Fibroblast of mammary gland (primary cell): Measurements from ENCODE around the gene SMCO2.

ENCODE experiments used
- DNase-seq: peaks from one replicate; pipeline ENCODE4 v3.0.0-alpha.2; 2010; ENCODE audit warnings: low read depth
- H3K4me3 ChIP-seq: 2 replicates; pipeline ENCODE4 v1.5.1; 2011; ENCODE audit warnings: low read depth, mild to moderate bottlenecking, low read length, moderate library complexity; ENCODE audit not compliant: control insufficient read depth
- TF ChIP-seq, protein P1 (sequence below): conservative IDR thresholded peaks from 2 replicates; pipeline ENCODE4 v1.5.1; 2011; ENCODE audit warnings: low read depth, low read length, inconsistent platforms; ENCODE audit not compliant: control insufficient read depth, insufficient read depth

The SMCO2 gene

DNA sequence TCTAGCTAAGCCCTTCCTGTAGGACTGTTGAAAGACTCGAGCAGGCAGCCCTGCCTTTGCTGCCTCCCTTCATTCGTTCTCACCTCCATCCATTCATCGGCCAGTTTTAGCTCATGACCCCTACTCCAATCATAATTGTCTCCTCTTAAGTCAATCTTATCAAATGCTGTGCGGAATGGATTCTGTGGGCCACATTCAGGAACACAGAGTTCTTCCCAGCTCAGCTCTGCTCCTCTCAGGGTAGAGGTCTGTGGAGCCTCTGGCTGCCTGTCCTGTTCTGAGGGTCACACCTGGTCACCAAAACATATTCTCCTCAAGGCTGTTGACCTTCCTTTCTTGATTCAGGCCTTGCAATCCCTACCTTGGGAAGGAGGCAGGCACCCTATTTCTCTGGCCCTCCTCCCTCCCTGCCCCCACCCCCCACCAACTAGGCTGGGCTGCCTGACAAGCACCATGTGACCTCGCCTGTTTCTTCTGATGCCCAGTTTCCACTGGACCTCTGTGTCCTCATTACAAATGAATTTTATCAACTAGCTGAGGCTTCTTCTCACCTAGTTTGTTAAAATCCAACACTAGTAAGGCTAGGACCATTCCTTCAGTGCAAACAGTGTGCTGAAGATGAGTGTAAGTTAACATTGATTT is 3.5 kb downstream of the SMCO2 start:
- DNase-seq, result no peak
- no peak overlapping the region for H3K4me3 ChIP-seq
- TF ChIP-seq, protein P1, sequence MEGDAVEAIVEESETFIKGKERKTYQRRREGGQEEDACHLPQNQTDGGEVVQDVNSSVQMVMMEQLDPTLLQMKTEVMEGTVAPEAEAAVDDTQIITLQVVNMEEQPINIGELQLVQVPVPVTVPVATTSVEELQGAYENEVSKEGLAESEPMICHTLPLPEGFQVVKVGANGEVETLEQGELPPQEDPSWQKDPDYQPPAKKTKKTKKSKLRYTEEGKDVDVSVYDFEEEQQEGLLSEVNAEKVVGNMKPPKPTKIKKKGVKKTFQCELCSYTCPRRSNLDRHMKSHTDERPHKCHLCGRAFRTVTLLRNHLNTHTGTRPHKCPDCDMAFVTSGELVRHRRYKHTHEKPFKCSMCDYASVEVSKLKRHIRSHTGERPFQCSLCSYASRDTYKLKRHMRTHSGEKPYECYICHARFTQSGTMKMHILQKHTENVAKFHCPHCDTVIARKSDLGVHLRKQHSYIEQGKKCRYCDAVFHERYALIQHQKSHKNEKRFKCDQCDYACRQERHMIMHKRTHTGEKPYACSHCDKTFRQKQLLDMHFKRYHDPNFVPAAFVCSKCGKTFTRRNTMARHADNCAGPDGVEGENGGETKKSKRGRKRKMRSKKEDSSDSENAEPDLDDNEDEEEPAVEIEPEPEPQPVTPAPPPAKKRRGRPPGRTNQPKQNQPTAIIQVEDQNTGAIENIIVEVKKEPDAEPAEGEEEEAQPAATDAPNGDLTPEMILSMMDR, result no peak

DNA sequence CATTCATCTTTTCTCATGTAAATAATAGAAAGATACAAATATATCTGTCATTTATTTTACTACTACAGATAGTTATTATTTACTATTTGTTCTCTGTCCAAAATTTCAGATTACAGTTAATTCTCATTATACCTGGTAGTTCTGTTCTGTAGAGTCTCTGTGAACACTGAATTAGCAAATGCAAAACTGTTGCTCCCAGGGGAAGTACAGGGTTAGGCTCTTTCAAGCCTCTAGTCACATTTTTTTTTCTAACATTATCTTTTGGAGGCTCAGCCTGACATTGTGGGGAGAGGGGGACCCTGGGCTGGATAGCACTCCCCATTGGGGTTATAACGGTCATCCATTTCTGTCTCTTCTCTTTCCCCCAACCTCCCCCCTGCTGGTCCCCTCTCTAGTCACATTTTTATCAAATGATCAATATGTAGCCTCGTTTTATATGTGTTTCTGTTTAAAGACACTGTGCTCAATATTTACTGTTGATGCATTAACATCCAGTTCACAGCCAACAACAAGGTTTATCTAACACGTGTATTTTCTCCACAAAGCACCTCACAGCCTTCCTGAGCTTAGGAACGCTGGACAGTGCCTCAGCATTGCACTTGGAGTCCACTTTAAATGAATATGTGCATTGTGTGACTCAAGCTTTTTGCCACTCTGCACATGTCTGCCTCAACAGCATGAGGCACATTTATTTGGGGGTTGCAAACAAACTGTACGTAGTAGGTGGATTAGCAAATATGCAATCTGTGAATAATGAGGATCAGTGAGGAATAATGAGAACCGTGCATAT is 4.7 kb downstream of the SMCO2 start:
- no peak for DNase-seq

DNA sequence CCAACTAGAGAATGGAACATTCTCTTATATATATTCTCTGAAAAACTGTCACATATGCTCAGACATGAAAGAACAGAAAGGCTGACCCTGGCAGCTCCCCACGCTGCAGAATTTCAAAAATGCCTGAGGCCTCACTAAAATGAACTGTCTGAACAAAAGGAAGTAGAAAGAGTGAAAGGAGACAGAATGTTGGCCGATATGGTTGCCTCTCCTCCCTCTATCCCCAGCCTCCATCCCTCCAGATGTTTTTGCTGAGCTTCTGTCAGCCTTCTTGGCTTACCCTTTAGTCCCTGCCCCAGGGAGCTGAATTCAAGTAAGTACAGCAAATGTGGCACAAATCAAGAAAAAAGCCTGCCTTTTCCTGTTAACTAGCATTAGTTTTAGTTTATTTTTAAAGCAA is 6.9 kb downstream of the SMCO2 start:
- TF ChIP-seq, protein P1, result no peak
- DNase-seq, result no peak
- no peak overlapping the region for H3K4me3 ChIP-seq

More for the DNA sequence above, 4.7 kb downstream of the SMCO2 start:
- TF ChIP-seq, protein P1, result no peak
- no peak overlapping the region for H3K4me3 ChIP-seq

DNA sequence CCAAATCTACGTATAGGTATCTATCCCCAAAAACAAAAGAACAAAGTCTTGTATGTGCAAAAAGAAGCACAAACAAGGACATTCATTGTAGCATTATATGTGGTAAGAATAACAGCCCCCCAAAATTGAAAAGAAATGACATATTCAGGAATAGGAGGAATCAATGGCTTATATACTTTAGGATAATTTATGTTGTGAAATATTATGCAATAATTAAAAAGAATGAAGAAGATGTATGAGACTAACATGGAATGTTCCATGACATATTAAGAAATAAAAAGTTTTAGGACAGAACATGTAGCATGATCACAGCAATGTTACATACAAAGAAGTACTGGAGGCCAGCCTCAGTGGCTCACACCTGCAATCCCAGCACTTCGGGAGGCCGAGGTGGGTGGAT is 9.1 kb downstream of the SMCO2 start:
- TF ChIP-seq, protein P1, result no peak
- DNase-seq, result no peak

DNA sequence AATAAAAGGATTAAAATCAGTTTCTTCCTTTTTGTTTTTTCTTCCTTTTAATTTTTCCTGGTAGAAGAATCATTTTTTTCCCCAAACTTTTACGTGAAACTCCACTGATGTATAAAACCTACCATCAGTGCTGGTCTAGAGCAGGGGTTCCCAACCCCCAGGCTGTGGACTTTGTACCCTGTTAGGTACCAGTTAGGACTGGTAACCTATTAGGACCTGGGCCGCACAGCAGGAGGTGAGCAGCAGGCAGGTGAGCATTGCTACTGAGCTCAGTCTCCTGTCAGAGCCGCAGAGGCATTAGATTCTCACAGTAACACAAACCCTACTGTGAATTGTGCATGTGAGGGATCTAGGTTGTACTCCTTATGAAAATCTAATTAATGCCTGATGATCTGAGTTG is 10.1 kb downstream of the SMCO2 start:
- H3K4me3 ChIP-seq, result no peak overlapping the region
- DNase-seq, result no peak
- TF ChIP-seq, protein P1, result no peak

More for the DNA sequence above, 9.1 kb downstream of the SMCO2 start:
- no peak overlapping the region for H3K4me3 ChIP-seq

DNA sequence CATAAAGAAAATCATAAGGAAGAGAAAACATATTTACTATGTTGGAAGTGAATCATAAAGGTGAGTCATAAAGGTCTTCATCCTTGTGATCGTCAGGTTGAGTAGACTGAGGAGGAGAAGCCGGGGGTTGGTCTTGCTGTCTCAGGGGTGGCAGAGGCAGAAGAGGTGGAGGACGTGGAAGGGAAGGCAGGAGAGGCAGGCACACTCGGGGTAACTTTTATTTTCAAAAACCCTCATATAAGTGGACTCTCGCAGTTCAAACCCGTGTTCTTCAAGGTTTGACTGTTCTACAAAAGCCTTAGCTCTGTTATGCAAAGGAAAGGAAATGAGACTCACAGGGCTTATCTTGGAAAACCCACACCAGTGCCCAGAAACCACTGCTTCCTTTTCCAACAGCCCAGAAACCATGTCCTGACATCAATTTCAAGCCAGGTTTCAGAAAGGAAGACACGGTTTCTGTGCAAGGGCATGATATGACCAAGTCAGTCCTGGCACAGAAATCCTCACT is 14.0 kb downstream of the SMCO2 start:
- peak; percentile 37 for DNase-seq
- H3K4me3 ChIP-seq, result no peak overlapping the region
- TF ChIP-seq, protein P1, result no peak
